DMS153 (cell line): ENCODE measurements around the gene EIF4B.

ENCODE experiments used
- DNase-seq: peaks from one replicate; lab custom pipeline; 2025; lab: John Stamatoyannopoulos, UW

EIF4B gene

GRCh38 chr12:53059434-53060063, 53.3 kb downstream of the EIF4B start:
- no peak for DNase-seq

- no peak for DNase-seq
Observed at GRCh38 chr12:53060064-53060720, 53.9 kb downstream of the EIF4B start.

- DNase-seq, result peak; percentile 31
Observed at GRCh38 chr12:53060721-53061276, 54.5 kb downstream of the EIF4B start.

- peak; percentile 83 for DNase-seq
Observed at GRCh38 chr12:53061404-53062010, 55.3 kb downstream of the EIF4B start.

- no peak for DNase-seq
Observed at GRCh38 chr12:53062011-53062961, 56.0 kb downstream of the EIF4B start.

- DNase-seq, result no peak
Observed at GRCh38 chr12:53062977-53063707, 56.9 kb downstream of the EIF4B start.

- DNase-seq, result no peak
Observed at GRCh38 chr12:53063708-53064612, 57.7 kb downstream of the EIF4B start.

GRCh38 chr12:53064613-53065436, 58.6 kb downstream of the EIF4B start:
- DNase-seq, result no peak

- no peak for DNase-seq
Observed at GRCh38 chr12:53065470-53065869, 59.2 kb downstream of the EIF4B start.

GRCh38 chr12:53065975-53066931, 60.0 kb downstream of the EIF4B start:
- DNase-seq, result no peak

- DNase-seq, result no peak
Observed at GRCh38 chr12:53067074-53067992, 61.1 kb downstream of the EIF4B start.

- no peak for DNase-seq
Observed at GRCh38 chr12:53067993-53068770, 61.9 kb downstream of the EIF4B start.

GRCh38 chr12:53068811-53069585, 62.7 kb downstream of the EIF4B start:
- DNase-seq, result no peak

GRCh38 chr12:53069621-53070410, 63.6 kb downstream of the EIF4B start:
- DNase-seq, result no peak
